ENCODE data around the gene BPIFB4.

DNA sequence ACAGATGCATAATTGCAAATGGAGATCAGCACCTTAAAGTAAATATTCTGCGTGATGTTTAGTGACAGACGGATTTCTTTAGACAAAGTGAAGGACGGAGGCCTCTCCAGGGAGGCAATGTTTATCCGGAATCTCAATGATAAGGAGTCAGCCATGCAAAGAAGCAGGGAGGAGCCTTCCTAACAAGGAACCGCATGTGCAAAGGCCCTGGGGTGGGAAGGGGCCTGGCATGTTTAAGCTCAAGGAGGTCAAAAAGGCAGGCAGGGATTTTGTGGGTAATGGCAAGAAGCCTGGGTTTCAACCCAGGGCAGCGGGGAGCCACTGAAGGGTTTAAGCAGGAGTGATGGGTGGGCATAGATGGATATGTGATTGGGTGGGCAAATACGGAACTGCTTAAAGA lies 25.1 kb upstream of the BPIFB4 start:
- TF ChIP-seq, protein P1, sequence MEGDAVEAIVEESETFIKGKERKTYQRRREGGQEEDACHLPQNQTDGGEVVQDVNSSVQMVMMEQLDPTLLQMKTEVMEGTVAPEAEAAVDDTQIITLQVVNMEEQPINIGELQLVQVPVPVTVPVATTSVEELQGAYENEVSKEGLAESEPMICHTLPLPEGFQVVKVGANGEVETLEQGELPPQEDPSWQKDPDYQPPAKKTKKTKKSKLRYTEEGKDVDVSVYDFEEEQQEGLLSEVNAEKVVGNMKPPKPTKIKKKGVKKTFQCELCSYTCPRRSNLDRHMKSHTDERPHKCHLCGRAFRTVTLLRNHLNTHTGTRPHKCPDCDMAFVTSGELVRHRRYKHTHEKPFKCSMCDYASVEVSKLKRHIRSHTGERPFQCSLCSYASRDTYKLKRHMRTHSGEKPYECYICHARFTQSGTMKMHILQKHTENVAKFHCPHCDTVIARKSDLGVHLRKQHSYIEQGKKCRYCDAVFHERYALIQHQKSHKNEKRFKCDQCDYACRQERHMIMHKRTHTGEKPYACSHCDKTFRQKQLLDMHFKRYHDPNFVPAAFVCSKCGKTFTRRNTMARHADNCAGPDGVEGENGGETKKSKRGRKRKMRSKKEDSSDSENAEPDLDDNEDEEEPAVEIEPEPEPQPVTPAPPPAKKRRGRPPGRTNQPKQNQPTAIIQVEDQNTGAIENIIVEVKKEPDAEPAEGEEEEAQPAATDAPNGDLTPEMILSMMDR (conservative IDR thresholded peaks at IDR 0.05), result no peak
- no peak for TF ChIP-seq ZFX (IDR thresholded peaks at IDR 0.05)
